Esophagus squamous epithelium (tissue), 5 donors: Measurements from ENCODE around the gene PEDS1. TPM values are rescaled to one million over a fixed set of nuclear protein-coding genes. Genes with fewer than 3 reads are reported as not detected.

Source experiments
- DNase-seq: peaks from one replicate; lab custom pipeline; 2025; lab: John Stamatoyannopoulos, UW
- H3K27ac ChIP-seq, 4 donors: fragments of 200-600 bp; sonication (generic); one replicate each; pipeline ENCODE4 v1.5.1; 2016 to 2019; ENCODE audit warnings: mild to moderate bottlenecking in 1 of 4
- H3K27me3 ChIP-seq, 4 donors: fragments of 200-600 bp; sonication (generic); 1 replicate in 3 of 4; 2 replicates in 1 of 4; pipeline versions ENCODE4 v1.5.1 to v1.6.0; 2017 to 2021; ENCODE audit warnings: antibody characterized with exemption in 1 of 4
- H3K36me3 ChIP-seq, 3 donors: fragments of 200-600 bp; sonication (generic); one replicate each; pipeline ENCODE4 v1.5.1; 2016 to 2019
- H3K4me1 ChIP-seq, 3 donors: fragments of 200-600 bp; sonication (generic); one replicate each; pipeline ENCODE4 v1.5.1; 2017 to 2019
- H3K4me3 ChIP-seq, 4 donors: fragments of 200-600 bp; sonication (generic); 1 replicate in 3 of 4; 2 replicates in 1 of 4; pipeline ENCODE4 v1.5.1; 2016 to 2019; ENCODE audit warnings: mild to moderate bottlenecking in 2 of 4, moderate library complexity in 1 of 4
- H3K9me3 ChIP-seq, 3 donors: fragments of 200-600 bp; sonication (generic); one replicate each; pipeline ENCODE4 v1.5.1; 2016 to 2019
- CTCF ChIP-seq, 6 experiments: fragments of 450-650 bp in 4 of 6; fragments of 200-600 bp in 2 of 6; sonication (generic) in 2 of 6; IDR thresholded peaks; one replicate each; pipeline ENCODE4 v1.5.1; 2016 to 2019; ENCODE audit warnings: antibody characterized with exemption in 6 of 6, mild to moderate bottlenecking in 4 of 6, moderate library complexity in 4 of 6
- POLR2A ChIP-seq, 4 donors: fragments of 450-650 bp; IDR thresholded peaks; one replicate each; pipeline ENCODE4 v1.6.1; 2017; ENCODE audit warnings: antibody characterized with exemption in 4 of 4, mild to moderate bottlenecking in 4 of 4, moderate library complexity in 3 of 4
- WGBS, 2 donors: methylation state at CpG; one replicate each; pipeline ENCODE4 v1.1.5; 2018; 5-methylcytosine and 5-hydroxymethylcytosine counted together
- intact Hi-C: fragments of 100-400 bp; cut with DNase I; formaldehyde crosslinking; loops from one replicate; pipeline ENCODE4 v1.15.0; 2022
- total RNA-seq, 4 donors: library from RNA; depleted of rRNA; stranded (reverse); fragments of >200 nt; gene quantifications; one replicate each; pipeline ENCODE4 v1.1.0, GENCODE V29; 2016
- donor health status: DM: yes; HTN: yes; CAD: no.

PEDS1 gene
- total RNA-seq, 4 donors from 2014 or later, result 32.8 to 54.0 (median 46.7) TPM

DNA sequence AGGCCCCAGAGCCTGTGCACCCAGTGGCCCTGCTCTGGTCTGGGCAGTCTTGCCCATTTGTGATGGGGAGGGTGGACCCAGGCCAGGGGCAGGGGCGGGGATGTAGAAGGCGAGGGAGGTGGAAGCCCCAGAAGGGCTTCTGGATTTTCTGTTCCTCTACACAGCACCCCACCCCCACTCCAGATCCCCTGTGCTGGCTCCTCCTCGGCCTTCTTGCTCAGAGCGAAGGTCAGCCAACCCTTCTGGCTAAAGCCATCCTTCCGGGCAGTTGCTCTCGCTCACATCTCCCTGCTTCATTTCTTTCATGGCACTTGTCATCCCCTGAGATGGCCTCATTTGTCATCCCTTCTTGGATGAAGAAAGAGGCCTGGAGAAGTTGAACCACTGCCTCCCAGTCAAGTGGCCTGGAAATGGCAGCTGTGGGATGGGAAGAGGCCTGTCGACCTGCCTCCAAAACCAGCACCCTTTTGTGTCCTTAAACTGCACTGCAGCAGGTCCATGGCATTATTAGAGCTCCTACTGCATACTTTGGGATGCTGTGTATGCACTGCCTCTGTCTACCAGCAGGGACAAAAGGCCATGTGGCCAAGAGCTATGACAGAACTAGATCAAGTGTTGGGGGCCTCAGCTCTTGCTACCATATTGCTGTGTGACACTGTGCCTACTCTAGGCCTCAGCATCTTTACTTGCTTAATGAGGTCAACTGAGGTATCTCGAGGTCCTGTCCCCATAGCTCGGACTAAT is 19.9 kb downstream of the PEDS1 start:
- Histone ChIP-seq H3K27ac (peak overlapping the region in 3 of 4 donors; percentile 49 to 67 (median 64)), H3K4me1 (peaks cover 12 to 89% (median 21%) of the 10 kb centered on the region in 3 donors), H3K27me3 (no peaks in the 10 kb centered on the region), H3K4me3 (no peak overlapping the region), H3K36me3 (peaks cover 10 to 93% (median 13%) of the 10 kb centered on the region in 3 donors), H3K9me3 (no peaks in the 10 kb centered on the region)
- 62 to 70% methylated on average over 9 of the region's 9 CpGs for WGBS, 2 donors
- intact Hi-C loops, result no loop called here
- DNase-seq, result no peak
- TF ChIP-seq POLR2A (IDR thresholded peaks at IDR 0.05) (no peak), CTCF (IDR thresholded peaks at IDR 0.05) (peak in 3 of 6 experiments; percentile 20 to 40 (median 30))

- no peak for DNase-seq
- Histone ChIP-seq H3K4me3 (no peak overlapping the region), H3K27ac (peak overlapping the region in 3 of 4 donors; percentile 49 to 67 (median 64)), H3K27me3 (no peaks in the 10 kb centered on the region), H3K9me3 (no peaks in the 10 kb centered on the region), H3K4me1 (peaks cover 7 to 89% (median 17%) of the 10 kb centered on the region in 3 donors), H3K36me3 (peaks cover 10 to 99% (median 18%) of the 10 kb centered on the region in 3 donors)
- intact Hi-C loops, result no loop called here
- WGBS, 2 donors, result 62 to 78% methylated on average over 4 to 6 of the region's 6 CpGs
- TF ChIP-seq POLR2A (IDR thresholded peaks at IDR 0.05), result no peak
- no peak for TF ChIP-seq CTCF (IDR thresholded peaks at IDR 0.05)
Observed at GRCh38 chr20:50133041-50133440, 20.5 kb downstream of the PEDS1 start.

DNA sequence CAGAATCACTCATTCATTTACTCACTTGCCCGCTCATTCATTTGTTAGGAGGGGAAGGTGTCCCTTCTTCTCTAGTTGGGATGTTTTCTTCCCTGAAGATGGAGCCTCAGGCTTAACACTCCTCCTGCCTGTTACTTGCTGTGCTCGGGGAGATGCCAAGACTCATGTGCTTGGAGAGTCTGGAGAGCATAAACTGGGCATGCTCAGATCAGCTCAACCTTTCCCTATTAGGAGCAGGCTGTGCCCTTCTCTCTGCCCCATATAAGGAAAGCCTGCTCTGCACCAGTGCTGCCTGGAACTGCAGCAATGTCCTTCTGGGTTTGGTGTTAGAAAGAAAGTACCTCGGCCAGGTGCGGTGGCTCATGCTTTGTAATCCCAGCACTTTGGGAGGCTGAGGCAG is 22.5 kb downstream of the PEDS1 start:
- TF ChIP-seq POLR2A (IDR thresholded peaks at IDR 0.05) (no peak), CTCF (IDR thresholded peaks at IDR 0.05) (no peak)
- 55 to 68% methylated on average over 2 to 3 of the region's 4 CpGs for WGBS, 2 donors
- Histone ChIP-seq H3K9me3 (no peaks in the 10 kb centered on the region), H3K4me1 (peaks cover 0 to 91% (median 14%) of the 10 kb centered on the region in 3 donors), H3K4me3 (no peak overlapping the region), H3K27ac (peak overlapping the region; percentile 17 to 66 (median 62)), H3K36me3 (peaks cover 10 to 100% (median 24%) of the 10 kb centered on the region in 3 donors), H3K27me3 (no peaks in the 10 kb centered on the region)
- intact Hi-C loops, result no loop called here
- DNase-seq, result no peak

GRCh38 chr20:50130356-50130723 is 23.2 kb downstream of the PEDS1 start:
- peaks cover 10 to 100% (median 25%) of the 10 kb centered on the region in 3 donors for H3K36me3 ChIP-seq
- H3K27me3 ChIP-seq, result no peaks in the 10 kb centered on the region
- intact Hi-C loops, result no loop called here
- no peak for TF ChIP-seq CTCF (IDR thresholded peaks at IDR 0.05)
- no peak for TF ChIP-seq POLR2A (IDR thresholded peaks at IDR 0.05)
- peak overlapping the region in 3 of 4 donors; percentile 13 to 64 (median 59) for H3K27ac ChIP-seq
- H3K9me3 ChIP-seq, result no peaks in the 10 kb centered on the region
- DNase-seq, result no peak
- 56 to 89% methylated on average over 1 of the region's 1 CpG for WGBS, 2 donors
- no peak overlapping the region for H3K4me3 ChIP-seq
- peaks cover 0 to 86% (median 14%) of the 10 kb centered on the region in 3 donors for H3K4me1 ChIP-seq

GRCh38 chr20:50129662-50130355 is 23.7 kb downstream of the PEDS1 start:
- Histone ChIP-seq H3K36me3 (peaks cover 15 to 100% (median 24%) of the 10 kb centered on the region in 3 donors), H3K9me3 (no peaks in the 10 kb centered on the region), H3K4me1 (peaks cover 0 to 86% (median 14%) of the 10 kb centered on the region in 3 donors), H3K27me3 (no peaks in the 10 kb centered on the region), H3K4me3 (no peak overlapping the region), H3K27ac (peak overlapping the region in 3 of 4 donors; percentile 13 to 64 (median 59))
- DNase-seq, result no peak
- intact Hi-C loops, result no loop called here
- WGBS, 2 donors, result 71 to 96% methylated on average over 4 to 5 of the region's 13 CpGs
- TF ChIP-seq POLR2A (IDR thresholded peaks at IDR 0.05) (no peak), CTCF (IDR thresholded peaks at IDR 0.05) (no peak)
